Activated CD4-positive, alpha-beta T cell treated with anti-CD3 and anti-CD28 coated beads, Interleukin-2, amount 50 U/mL, for 4 hours (primary cell): ENCODE measurements around the gene CBX1.

Source experiments
- DNase-seq, 2 experiments: peaks; one replicate each; pipeline ENCODE4 v3.0.0-alpha.2; 2020

CBX1 gene

DNA sequence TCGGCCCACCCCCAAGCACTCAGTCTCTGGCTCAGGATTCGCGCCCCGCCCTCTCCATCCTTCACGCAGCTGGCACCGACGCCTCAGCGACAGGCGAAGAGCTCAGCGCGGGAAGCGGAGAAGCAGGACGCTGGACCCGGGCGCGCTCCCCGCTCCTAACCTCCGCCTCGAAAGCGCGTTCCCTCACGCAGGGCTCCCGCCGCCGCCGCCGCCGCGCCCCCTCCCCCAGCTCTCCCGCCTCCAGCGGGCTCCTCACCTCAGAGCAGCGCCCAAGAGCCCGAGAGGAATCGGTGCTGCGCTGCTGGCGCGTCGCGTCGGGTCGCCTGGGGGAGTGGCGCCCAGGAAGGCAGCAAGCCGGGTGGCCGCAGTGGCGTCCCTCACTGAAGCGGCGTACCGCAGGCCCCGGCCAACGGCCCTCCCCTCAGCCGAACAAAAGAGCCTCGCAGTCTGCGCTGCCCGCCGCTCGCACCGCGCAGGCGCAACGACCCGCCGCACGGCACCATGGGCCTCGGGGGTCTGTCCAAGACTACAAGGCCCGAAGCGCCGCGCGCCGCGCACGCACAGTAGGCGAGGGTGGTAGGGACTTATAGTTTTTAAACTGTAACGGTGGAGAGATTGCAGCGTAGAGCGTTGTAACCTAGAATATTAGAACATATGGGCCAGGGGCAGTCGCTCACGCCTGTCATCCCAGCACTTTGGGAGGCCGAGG, at the start of gene CBX1:
Gene CBX1, minus strand, starts transcription at position 467 of the 709 bp plus-strand sequence. CDS start 24,474 bp downstream, outside the sequence.
- peak; percentile 89 to 90 for DNase-seq

DNA sequence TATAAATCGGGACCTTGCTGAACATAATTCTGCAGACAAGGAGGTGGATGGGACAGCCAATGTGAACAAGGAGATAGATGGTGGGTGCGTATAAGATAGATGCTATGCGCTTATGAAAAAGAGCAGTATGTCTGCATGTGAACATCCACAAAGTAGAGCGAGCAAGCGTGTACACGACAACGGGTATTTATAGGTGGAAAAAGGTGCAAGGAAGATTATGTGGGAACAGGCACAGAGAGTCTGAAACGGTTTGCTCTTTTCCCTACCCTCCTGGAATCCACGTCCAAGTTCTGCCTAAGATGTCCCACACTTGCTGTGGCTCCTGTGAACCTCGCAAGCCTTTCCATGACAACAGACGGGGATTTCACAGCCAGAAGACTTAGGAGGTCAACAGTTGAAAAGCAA, 49.3 kb upstream of the CBX1 start:
- no peak for DNase-seq

DNA sequence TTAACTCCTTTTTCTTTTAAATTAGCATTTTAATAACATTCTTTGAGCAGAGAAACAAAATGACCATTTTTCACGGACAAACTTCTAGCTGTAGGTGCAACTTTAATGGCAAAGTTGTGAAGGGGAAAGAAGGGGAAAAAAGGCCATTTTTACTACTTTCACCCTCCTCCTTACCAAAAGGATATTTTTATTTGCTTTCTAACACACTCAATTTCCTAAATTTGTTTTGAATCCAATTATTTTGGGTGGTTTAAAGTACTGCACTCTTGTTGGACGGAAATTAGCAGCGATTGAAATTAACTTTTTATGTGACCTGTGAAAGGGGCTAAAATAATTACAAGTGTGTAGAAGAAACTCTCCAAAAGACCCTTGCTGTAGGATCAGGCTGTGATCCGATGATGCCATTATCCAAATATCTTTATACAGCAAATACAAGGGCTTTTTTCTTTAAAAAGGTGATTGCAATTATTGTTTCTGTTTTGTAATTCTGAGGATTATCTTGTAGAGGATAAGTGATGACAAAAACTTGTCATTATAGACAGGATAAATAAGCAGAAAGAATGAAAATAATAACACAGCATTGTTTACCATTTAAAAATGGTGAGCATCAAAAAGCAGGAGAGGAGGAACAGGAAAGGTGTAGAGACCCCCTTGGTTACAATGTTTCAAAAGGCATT, 48.6 kb upstream of the CBX1 start:
- DNase-seq: no peak

DNA sequence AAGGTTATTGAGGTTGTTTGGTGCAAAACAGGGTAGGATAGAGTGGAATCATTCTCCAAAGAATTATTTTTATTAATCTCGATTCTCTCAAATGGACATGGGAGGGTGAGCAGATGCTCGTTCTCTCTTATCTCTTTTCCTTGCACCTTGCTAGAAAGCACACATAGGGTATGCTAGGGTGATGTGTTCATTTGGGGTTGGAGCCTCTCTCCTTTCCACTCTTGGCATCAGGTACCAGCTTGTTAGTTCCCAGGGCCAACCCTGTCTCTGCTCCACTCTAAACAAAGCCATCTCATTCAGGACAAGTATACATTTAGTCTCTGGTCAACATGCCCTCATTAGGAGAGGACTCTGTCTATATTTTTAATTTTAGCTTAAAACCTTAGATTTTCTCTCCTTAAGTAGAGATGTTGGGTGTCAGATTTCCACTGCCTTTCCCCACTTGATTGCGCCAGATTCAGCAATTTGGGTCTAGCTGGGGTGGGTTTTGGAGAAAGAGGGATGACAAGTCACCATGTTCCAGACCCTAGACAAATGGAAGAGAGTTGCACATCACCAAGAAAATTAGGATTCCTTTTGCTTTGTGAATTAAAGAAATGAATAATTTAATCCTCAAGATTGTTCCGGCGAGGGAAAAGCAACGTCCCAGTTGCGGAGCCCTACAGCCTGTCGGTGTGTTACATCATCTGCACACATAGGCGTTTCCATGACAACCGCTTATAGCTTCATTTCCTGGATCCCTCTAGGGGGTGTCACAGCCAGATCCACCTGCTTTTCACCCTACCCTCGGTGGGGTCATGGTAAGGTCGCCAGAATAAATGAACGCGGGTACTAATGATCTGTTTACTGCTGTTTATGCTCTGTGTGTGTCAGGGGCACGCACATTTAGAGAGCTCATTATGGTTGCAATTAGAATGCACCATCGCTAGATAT, 47.8 kb upstream of the CBX1 start:
- DNase-seq: no peak

DNA sequence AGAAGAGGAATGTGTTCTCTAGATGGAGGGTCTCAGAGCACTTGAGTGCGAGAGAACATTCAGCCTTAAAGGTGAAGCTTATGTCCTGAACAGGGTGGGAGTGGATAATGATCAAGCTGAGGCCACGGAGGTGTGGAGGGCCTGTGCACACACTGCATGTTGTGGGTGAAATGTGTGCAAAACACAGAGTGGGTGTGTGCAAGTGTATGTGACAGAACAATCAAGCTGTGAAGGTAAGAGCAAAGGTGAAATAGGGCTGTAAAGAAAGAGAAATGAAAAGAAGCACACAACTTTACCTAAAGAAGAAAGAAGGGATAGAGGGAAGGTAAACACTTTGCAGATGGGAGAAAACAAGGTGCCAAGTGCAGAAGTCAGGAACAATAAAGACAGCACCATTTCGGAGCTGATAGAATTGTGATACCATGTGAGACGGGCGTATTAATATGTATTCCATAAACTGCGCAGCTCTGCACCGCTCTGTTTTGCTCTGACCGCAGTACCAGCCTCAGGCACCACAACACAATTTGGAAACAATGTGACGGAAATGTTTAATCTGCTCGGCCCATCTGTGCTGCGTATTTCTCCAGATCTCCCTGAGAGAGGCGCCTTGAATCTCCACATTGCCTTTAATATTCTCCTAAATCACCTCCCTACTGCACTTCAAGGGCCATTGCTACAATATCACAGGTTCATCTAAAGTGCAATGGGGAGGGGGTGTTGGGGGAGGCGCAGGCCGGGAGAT, 46.9 kb upstream of the CBX1 start:
- no peak for DNase-seq

DNA sequence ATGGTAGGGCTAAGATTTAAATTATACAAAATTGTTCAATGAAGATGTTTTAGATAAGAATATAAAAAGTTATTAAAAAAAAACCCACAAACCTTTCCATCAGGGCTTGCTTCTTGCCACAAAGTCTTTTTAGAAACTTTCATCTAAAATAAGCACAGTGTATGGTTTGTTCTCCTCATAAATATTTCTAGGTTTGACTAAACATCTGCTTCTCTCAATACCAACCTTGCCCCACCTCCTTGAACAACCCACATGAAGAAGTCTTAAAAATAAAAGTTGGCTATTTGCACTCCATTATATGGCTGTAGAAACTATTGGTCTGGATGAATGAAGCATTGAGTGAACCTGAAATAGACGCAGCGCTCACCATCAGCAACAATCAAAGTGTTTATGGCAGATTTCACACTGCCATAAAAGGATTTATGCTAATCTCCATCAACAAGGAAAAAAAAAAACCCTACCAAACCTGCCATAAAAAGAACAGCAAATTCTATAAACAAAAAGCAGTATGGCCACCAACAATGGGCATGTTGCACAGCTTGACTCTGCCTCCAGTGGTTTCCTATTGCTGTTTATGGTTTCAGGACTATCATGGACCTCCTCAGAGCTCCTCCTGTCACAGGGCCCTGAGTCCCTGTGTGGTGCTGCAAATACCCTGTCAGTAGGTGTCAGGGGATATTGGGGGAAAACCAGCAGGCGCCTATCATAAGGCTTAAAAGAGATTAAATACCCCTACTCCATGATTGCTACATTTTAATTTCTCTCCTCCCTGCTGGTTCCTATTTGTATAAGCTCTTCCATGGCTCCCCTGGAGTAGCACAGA, 43.9 kb upstream of the CBX1 start:
- no peak for DNase-seq

DNA sequence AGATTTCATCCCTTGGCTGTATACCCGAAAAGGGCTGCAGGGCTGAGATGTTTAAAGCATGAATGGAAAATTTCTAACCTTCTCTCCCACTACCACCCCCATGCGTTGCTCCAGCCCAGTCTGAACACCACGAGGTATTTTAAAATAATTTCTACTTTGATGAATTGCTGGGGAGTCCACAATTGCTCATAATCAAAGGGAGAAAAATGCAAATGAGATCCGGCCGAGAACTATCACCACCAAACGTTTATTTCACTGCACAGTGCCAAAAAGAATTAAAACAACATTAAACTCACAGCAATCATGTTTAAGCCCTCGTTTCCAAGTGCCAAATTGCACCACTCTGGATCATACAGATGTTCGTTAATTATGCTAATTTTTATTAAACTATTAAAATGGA, 43.0 kb upstream of the CBX1 start:
- DNase-seq: no peak

DNA sequence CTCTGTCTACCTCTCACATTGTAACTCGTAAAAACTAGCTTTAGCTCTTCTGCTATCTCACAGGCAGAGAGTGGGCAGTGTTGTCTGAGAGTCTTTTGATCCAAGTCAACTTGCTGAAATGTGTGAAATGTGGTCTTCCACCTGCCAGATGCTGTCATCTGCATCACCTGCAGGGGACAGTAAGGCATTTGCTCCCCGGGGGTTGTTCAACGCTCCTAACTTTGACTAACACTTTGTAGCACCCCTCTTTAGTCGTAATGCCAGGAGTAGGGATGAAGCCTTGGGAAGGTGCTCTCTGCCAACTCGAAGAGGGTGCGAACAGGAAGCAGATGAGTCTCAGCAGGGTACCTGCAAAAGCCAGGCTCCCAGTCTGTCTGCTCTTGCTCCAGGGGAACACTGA, 42.4 kb upstream of the CBX1 start:
- no peak for DNase-seq

DNA sequence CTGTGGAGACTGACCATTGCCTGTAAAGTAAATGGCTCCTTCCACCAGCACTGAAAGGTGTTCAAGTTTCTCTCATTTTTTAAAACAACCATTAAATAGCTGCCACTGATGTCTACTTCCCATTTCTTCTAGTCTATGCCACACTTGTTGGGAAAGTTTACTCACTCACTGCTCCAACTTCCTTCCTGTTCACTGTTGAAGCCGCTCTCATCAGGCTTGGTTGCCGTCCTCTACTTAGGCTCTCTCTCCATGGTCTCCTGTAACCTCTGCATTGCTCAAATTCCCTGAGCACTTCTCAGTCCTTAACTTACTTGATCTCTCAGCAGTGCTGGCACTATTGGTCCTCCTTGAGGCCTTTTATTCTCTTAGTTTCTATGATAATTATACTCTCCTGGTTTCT, 38.7 kb upstream of the CBX1 start:
- no peak for DNase-seq

DNA sequence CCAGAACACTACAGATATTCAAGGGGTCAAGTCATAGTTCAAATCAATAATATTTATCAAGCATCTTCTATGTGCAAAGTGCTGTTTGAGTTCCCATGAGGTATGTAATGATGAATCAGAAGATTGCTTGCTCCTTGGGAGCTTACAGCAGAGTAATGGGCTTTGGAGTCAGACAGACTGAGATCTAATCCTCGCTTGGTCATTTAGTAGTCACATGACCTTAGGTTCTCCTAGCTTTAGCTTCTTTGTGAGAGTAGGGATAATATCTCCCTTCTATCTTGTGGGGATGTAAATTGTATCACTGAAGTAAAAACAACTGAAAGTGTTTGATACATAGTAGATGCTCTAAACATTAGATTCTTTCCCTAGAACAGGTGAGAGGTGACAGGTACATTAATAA, 36.4 kb upstream of the CBX1 start:
- no peak for DNase-seq

DNA sequence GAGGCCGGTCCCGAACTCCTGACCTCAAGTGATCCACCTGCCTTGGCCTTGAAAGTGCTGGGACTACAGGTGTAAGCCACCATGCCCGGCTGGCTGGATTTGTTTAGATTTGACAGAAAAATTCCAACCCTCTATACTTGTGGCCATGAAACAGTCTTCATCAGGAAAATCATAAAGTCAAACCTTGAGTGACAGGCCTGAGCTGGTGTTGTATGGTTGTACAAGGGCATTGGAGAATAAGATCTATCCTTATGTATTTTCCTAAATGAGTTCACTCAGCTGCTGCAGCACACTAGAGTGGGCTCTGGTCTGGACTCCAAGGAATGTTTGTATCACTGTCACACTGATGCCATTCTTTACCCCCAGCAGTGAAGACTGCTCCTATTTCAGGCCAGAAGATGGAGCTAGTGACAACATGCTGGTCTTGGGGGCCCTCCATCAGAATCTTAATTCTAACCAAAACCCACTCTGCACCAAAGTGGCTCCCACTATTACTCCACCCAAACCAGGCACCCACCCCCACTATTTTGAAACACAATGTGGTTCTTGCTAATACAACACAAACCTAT, 33.7 kb upstream of the CBX1 start:
- DNase-seq: no peak

DNA sequence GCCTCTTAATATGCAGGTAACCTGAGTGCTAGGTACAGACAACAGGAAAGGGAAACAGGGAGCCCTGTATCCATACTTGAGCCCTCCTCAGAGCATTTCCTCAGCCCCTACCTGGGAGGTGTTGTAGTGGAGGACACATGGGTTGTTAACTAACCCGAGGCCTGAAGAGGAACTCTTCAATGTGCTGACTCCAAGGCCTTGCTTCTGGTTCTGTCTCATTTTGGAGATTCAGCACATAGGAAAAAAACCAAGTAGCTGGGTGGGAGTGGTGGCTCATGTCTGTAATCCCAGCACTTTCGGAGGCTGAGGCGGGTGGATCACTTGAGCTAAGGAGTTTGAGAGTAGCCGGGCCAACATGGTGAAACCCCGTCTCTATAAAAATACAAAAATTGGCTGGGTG, 31.1 kb upstream of the CBX1 start:
- DNase-seq: no peak

DNA sequence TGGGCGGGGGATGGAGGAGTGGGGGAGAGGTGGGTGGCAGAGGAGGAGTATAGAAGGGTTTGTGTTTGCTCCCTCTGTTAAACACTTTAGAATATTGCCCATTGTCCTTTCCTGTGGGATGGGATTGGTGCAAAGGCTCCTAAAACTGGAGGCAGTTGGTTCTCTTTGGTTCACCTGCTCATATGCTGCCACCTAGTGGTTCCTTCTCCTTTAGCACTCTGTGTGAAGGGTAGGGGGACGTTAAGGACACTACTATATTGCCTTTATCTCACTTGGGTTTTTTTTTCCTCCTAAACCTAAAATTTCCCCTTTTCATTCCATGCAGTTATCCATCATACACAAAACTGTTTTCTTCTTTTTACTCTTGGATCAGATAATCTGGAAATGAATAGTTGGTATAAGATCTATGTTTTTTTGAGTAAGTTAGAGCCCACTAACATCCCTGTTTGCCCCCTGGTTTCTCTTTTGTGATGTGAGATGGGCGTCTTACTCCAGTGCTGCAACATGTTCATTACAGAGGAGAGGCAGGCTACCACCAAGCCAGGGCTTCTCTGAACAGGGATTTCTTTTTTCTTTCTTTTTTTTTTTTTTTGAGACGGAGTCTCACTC, 30.0 kb upstream of the CBX1 start:
- peak; percentile 28 to 34 for DNase-seq

DNA sequence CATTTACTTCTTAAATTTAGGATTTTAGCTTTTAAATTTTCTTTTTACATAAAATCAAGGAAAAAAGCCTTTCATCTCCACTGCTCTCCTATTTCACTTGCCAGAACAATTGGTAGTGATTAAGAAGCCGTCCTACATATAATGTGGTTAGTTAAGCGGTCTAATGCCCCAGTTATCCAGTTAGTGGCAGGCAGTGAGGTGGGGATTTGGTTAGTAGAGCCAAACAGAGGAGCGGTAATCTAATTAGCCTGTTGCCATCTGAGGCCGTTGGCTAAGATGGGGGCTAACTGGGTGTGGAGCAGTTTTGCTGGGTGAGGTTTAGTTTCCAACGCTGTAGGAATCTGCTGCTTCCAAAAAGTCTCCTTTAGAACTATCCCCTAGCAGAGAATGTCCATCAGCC, 28.7 kb upstream of the CBX1 start:
- no peak for DNase-seq

DNA sequence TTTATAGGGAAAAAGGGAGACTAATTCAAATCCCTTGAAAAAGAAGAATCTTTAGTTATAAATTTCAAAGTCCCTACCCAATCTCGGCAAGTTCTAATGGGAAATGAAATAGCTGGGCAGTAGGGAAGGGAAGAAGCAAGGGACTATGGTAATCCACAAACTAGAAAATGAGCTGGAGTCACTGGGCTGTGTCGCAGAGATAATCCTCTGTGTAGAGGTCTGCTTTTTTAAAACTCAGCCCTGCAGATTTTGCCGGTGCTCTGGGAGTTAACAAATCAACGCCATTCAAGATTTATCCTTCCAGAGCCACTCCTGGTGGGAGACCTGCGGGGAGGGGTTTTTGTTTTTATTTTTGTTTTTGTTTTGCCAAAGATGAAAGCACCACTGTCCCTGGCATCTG, 27.1 kb upstream of the CBX1 start:
- no peak for DNase-seq

DNA sequence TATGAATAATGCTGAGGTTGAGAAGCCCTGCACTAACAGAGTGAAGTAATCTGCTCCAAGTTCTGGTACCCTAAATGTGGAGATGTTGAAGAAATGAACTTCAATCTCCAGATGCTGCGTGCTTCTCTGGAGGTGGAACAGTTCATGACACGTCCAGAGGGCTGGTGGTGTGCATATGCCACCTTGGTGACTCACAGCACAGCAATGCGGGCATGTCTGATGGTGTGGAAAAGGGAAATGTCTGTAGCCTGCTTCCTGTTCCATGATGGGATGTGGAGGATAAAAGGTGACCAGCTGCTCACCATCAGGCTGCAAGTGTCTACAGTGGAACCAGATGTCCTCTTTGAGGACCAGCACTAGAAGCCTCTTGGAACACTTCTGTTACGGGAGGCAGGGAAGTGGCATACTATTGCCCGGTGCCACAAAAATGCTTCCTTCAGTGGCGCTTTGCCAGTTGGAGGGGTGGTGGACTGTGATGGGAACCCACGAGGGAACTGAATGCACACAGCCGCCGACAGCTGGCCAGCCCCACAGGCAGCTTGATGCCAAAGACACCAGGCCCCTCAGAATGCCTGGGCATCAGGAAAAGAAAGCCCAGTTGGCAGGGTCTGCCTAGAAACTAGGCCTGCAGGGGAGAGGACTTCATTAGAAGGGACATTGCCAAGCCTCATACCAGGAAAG, 26.2 kb upstream of the CBX1 start:
- no peak for DNase-seq

DNA sequence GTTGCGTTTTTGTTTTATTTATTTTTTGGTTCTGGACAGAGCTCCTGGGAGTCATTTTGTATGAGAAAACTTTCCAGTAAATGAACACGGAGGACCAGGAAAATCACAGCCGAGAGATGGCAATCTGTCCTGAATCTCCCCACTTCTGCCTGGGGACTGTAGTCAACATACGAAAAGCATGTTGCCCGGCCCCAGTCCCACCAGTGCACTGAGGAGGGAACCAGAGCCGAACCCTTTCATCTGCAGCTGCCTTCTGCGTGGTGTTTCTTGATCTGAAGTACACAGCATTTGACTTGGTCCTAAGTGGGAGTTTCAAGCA, 25.2 kb upstream of the CBX1 start:
- DNase-seq: no peak

DNA sequence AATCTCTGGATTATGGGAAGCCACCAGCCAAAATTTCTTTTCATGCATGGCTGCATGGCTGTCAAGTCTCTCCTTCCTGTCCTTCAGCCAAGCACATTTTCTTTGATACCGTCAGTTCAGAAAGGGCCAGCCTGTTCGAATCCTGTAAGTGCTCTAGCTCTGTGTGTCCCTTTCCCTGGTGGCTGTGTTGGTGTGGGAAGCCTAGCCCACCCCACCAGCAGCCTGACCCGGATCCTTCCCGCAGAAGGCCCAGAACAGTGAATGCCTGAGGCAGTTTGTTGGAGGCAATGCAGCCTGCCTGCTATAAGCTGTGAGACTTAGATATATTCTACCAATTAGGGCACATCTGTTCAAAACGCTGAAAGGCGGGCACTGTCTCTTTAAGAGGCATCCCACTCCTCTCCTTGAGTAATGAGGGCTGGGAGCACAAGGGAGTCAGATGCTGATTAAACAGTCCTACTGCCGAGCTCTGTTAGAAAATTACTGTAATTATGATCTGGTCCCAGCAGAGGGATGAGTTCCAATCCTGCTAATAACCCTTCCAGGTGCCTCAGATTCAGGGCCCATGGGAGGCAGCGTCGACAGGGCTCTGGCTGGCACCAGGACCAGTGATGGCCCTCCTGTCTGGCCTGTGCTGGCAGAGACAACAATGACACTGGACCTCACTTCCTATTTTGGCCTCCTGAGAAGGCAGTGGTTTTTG, 24.7 kb upstream of the CBX1 start:
- DNase-seq: no peak

DNA sequence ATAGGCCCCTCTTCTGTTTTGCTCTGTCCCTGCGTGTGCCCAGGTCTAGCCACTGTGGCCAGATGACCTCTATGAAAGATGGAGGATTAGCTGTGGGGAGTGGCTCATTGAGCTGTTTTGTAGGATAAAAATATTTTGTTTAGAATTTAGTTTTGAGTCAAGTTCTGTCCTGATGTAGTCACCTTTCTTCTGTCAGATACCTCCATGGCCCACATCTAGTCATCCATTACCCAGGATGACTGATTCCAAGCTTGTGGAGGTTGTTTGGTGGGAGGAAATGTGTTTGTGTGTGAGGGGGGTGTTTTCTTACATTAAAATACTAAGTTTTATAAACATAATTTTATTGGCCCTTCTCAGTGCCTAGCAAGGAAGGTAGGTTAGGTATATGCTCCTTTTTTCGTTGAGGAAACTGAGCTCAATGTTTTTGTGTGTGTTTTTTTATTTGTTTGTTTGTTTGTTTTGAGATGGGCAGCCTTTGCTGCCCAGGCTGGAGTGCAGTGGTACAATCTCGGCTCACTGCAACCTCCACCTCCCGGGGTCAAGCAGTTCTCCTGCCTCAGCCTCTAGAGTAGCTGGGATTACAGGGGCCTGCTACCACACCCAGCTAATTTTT, 22.6 kb upstream of the CBX1 start:
- DNase-seq: no peak

DNA sequence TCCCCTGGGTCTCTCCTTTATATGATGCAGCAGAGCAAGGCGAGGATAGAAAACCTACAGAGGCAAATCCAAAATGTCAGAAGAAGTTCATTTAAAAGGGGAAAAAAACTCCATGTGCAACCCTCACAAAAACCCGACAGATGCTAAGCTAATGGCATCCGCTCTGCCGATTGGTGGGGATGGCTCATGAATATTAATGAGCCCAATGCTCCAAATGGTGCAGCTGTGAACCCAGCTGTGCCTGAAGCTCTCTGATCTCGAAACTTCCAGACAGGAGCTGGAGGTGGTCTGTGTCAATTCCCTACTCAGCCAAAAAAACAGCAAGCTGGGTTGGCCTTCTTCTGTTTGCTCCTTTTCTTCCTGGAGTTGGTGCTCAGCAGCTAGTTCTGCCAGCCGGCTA, 21.8 kb upstream of the CBX1 start:
- DNase-seq: no peak
